IMR-90 (cell line): ENCODE data around the gene ADSS1. TPM values are rescaled to one million over a fixed set of nuclear protein-coding genes. Genes with fewer than 3 reads are reported as not detected.

Experiments used
- ATAC-seq: fragments of 200-7000 bp; cut with Tn5 transposase; 2 replicates; pipeline ENCODE4 v1.9.1; 2020; ENCODE audit warnings: low read depth, mild to moderate bottlenecking, moderate library complexity
- BruUV-seq: library from RNA; stranded (reverse); fragments of 400-500 nt; replicated peaks from 2 replicates; lab custom pipeline; 2021; lab: Mats Ljungman, UMichigan
- CTCF ChIA-PET: fragments of 300-600 bp; formaldehyde crosslinking; extraction: SDS; loops from one replicate; lab custom pipeline; 2021; ENCODE audit warnings: antibody characterized with exemption; lab: Yijun Ruan, JAX
- POLR2A ChIA-PET: fragments of 300-600 bp; sonication (Branson Sonifier 250); formaldehyde crosslinking; loops from one replicate; lab custom pipeline; 2022; ENCODE audit warnings: antibody characterized with exemption; ENCODE audit not compliant: unreplicated experiment; lab: Charles Lee
- DNase-seq: peaks from one replicate; pipeline ENCODE4 v3.0.0; 2013
- H2AFZ ChIP-seq: replicated peaks from 2 replicates; pipeline ENCODE3; 2013; ENCODE audit warnings: low read length, mild to moderate bottlenecking; ENCODE audit not compliant: poor library complexity
- H2AK5ac ChIP-seq: 2 replicates; pipeline ENCODE4 v1.6.1; 2013; ENCODE audit warnings: low read depth, low read length, inconsistent platforms
- H2AK9ac ChIP-seq: replicated peaks from 2 replicates; pipeline ENCODE3; 2013; ENCODE audit warnings: mild to moderate bottlenecking, low read depth, low read length, moderate library complexity; ENCODE audit not compliant: poor library complexity
- H2BK120ac ChIP-seq: 2 replicates; pipeline ENCODE4 v1.6.1; 2013; ENCODE audit warnings: low read depth, low read length, inconsistent platforms
- H2BK15ac ChIP-seq: 3 replicates; pipeline ENCODE4 v1.6.1; 2013; ENCODE audit warnings: low read depth, low read length, inconsistent platforms
- H2BK20ac ChIP-seq: 2 replicates; pipeline ENCODE4 v1.6.1; 2013; ENCODE audit warnings: low read depth, mild to moderate bottlenecking, inconsistent platforms, low read length, moderate library complexity
- H2BK5ac ChIP-seq: 2 replicates; pipeline ENCODE4 v1.6.1; 2013; ENCODE audit warnings: mild to moderate bottlenecking, low read depth, low read length, inconsistent platforms; ENCODE audit not compliant: poor library complexity, severe bottlenecking
- H3K14ac ChIP-seq: replicated peaks from 2 replicates; pipeline ENCODE4 v1.6.1; 2013; ENCODE audit warnings: low read depth, low read length, inconsistent platforms
- H3K18ac ChIP-seq: 2 replicates; pipeline ENCODE4 v1.6.1; 2013; ENCODE audit warnings: low read depth, low read length, control low read depth
- H3K23ac ChIP-seq: 2 replicates; pipeline ENCODE4 v1.6.1; 2013; ENCODE audit warnings: low read depth, low read length, inconsistent platforms
- H3K27ac ChIP-seq: 2 replicates; pipeline ENCODE4 v1.5.1; 2013; ENCODE audit warnings: mild to moderate bottlenecking, control low read depth, low read length; ENCODE audit not compliant: insufficient read depth
- H3K27me3 ChIP-seq: 2 replicates; pipeline ENCODE4 v1.6.1; 2013; ENCODE audit warnings: low read length; ENCODE audit not compliant: control insufficient read depth, insufficient read depth
- H3K36me3 ChIP-seq: 2 replicates; pipeline ENCODE4 v1.6.1; 2013; ENCODE audit warnings: low read length, mixed read lengths; ENCODE audit not compliant: control insufficient read depth, insufficient read depth
- H3K4ac ChIP-seq: 2 replicates; pipeline ENCODE4 v1.6.1; 2013; ENCODE audit warnings: low read depth, low read length, inconsistent platforms
- H3K4me1 ChIP-seq: 2 replicates; pipeline ENCODE4 v1.6.1; 2013; ENCODE audit warnings: low read length, mixed read lengths; ENCODE audit not compliant: control insufficient read depth, insufficient read depth
- H3K4me2 ChIP-seq: 2 replicates; pipeline ENCODE4 v1.6.1; 2013; ENCODE audit warnings: low read depth, mild to moderate bottlenecking, control low read depth, low read length, moderate library complexity
- H3K4me3 ChIP-seq: 2 replicates; pipeline ENCODE4 v1.5.1; 2013; ENCODE audit warnings: low read depth, mild to moderate bottlenecking, control low read depth, low read length, moderate library complexity; ENCODE audit not compliant: insufficient read depth
- H3K56ac ChIP-seq: 2 replicates; pipeline ENCODE4 v1.6.1; 2013; ENCODE audit warnings: low read length, inconsistent platforms; ENCODE audit not compliant: insufficient read depth; ENCODE audit errors: extremely low read depth
- H3K79me1 ChIP-seq, 2 experiments: 2 replicates each; pipeline ENCODE4 v1.6.1; 2013; ENCODE audit warnings: low read length in 2 of 2, inconsistent platforms in 1 of 2, low read depth in 1 of 2
- H3K9ac ChIP-seq: 2 replicates; pipeline ENCODE4 v1.6.1; 2013; ENCODE audit warnings: low read depth, low read length, control low read depth
- H3K9me1 ChIP-seq: 2 replicates; pipeline ENCODE4 v1.6.1; 2013; ENCODE audit warnings: low read length, inconsistent platforms; ENCODE audit not compliant: insufficient read depth
- H3K9me3 ChIP-seq: 2 replicates; pipeline ENCODE4 v1.6.1; 2013; ENCODE audit warnings: low read length; ENCODE audit not compliant: control insufficient read depth, insufficient read depth
- H4K20me1 ChIP-seq: 2 replicates; pipeline ENCODE4 v1.6.1; 2013; ENCODE audit warnings: low read length, inconsistent platforms; ENCODE audit not compliant: insufficient read depth
- H4K5ac ChIP-seq: 2 replicates; pipeline ENCODE4 v1.6.1; 2013; ENCODE audit warnings: mild to moderate bottlenecking, low read depth, low read length, control low read depth
- H4K8ac ChIP-seq, 2 experiments: 2 replicates each; pipeline ENCODE4 v1.6.1; 2013; ENCODE audit warnings: low read depth in 2 of 2, low read length in 2 of 2, control low read depth in 1 of 2, inconsistent platforms in 1 of 2
- H4K91ac ChIP-seq: 2 replicates; pipeline ENCODE4 v1.6.1; 2013; ENCODE audit warnings: low read depth, low read length, inconsistent platforms; ENCODE audit not compliant: insufficient read depth
- BHLHE40 ChIP-seq: fragments of 150-350 bp; IDR thresholded peaks from 2 replicates; pipeline ENCODE4 v1.6.1; 2016; ENCODE audit warnings: mild to moderate bottlenecking, low read depth, low read length
- CEBPB ChIP-seq: IDR thresholded peaks from 2 replicates; pipeline ENCODE4 v1.6.1; 2012; ENCODE audit warnings: low read depth, low read length, improper control_type of control experiment
- CHD1 ChIP-seq: IDR thresholded peaks from 2 replicates; pipeline ENCODE4 v1.6.1; 2012; ENCODE audit warnings: low read depth, low read length, improper control_type of control experiment
- FOS ChIP-seq: fragments of 150-350 bp; IDR thresholded peaks from 2 replicates; pipeline ENCODE4 v1.6.1; 2016; ENCODE audit warnings: low read depth, low read length
- MAFK ChIP-seq: IDR thresholded peaks from 2 replicates; pipeline ENCODE4 v1.6.1; 2012; ENCODE audit warnings: low read depth, low read length, improper control_type of control experiment
- MAZ ChIP-seq: IDR thresholded peaks from 2 replicates; pipeline ENCODE4 v1.6.1; 2012; ENCODE audit warnings: low read depth, mild to moderate bottlenecking, low read length, improper control_type of control experiment, moderate library complexity, borderline replicate concordance
- MXI1 ChIP-seq: IDR thresholded peaks from 2 replicates; pipeline ENCODE4 v1.6.1; 2012; ENCODE audit warnings: low read depth, mild to moderate bottlenecking, low read length, moderate library complexity, borderline replicate concordance
- NFE2L2 ChIP-seq: fragments of 150-350 bp; IDR thresholded peaks from 2 replicates; pipeline ENCODE4 v1.6.1; 2016; ENCODE audit warnings: low read depth, mild to moderate bottlenecking, low read length
- POLR2A ChIP-seq: IDR thresholded peaks from 2 replicates; pipeline ENCODE4 v1.6.1; 2012; ENCODE audit warnings: mild to moderate bottlenecking, low read depth, low read length
- RAD21 ChIP-seq: IDR thresholded peaks from 2 replicates; pipeline ENCODE4 v1.6.1; 2012; ENCODE audit warnings: low read length, improper control_type of control experiment
- RCOR1 ChIP-seq: IDR thresholded peaks from 2 replicates; pipeline ENCODE4 v1.6.1; 2012; ENCODE audit warnings: mild to moderate bottlenecking, low read length, improper control_type of control experiment; ENCODE audit not compliant: insufficient replicate concordance
- RFX5 ChIP-seq: IDR thresholded peaks from 2 replicates; pipeline ENCODE4 v1.8.0; 2012; ENCODE audit warnings: low read depth, mild to moderate bottlenecking, low read length, moderate library complexity
- SMC3 ChIP-seq: fragments of 150-350 bp; IDR thresholded peaks from 2 replicates; pipeline ENCODE4 v1.6.1; 2016; ENCODE audit warnings: low read depth, mild to moderate bottlenecking, antibody characterized with exemption, low read length, moderate library complexity
- WGBS, 2 experiments: methylation state at CpG; one replicate each; pipeline versions ENCODE4 v1.1.5 to v1.1.7; 2013; ENCODE audit warnings: missing lambda C conversion rate in 2 of 2; ENCODE audit not compliant: insufficient read length in 1 of 2; ENCODE audit errors: extremely low coverage in 2 of 2; 5-methylcytosine and 5-hydroxymethylcytosine counted together
- dilution Hi-C: fragments of 300-500 bp; cut with HindIII; formaldehyde crosslinking; loops from one replicate; pipeline ENCODE4 v1.14.3; 2018; ENCODE audit warnings: low sequenced_read_pairs; ENCODE audit not compliant: unreplicated experiment
- in situ Hi-C: fragments of 300-500 bp; cut with MboI; formaldehyde crosslinking; loops from 3 replicates; pipeline ENCODE4 v1.14.3; 2019; ENCODE audit warnings: low sequenced_read_pairs, inconsistent platforms, mixed read lengths
- intact Hi-C: fragments of 100-400 bp; cut with micrococcal nuclease; formaldehyde crosslinking; loops from 2 replicates; pipeline ENCODE4 v1.10.0; 2022
- polyA plus RNA-seq, 3 experiments: library from polyadenylated mRNA; depleted of rRNA; stranded (reverse); fragments of >200 nt; gene quantifications; 2 replicates each; pipeline ENCODE4 v1.2.3, GENCODE V29; 2012; ENCODE audit warnings: low replicate concordance in 1 of 3
- total RNA-seq: library from RNA; depleted of rRNA; stranded (reverse); fragments of >200 nt; gene quantifications from 2 replicates; pipeline ENCODE4 v1.2.3, GENCODE V29; 2012
- TF ChIP-seq, protein P1 (sequence below): fragments of 150-350 bp; IDR thresholded peaks from 2 replicates; pipeline ENCODE4 v1.6.1; 2016; ENCODE audit warnings: low read depth, mild to moderate bottlenecking, low read length, moderate library complexity, borderline replicate concordance
- TF ChIP-seq, protein P2 (sequence below): fragments of 150-350 bp; IDR thresholded peaks from 2 replicates; pipeline ENCODE4 v1.6.1; 2017; ENCODE audit warnings: mild to moderate bottlenecking, antibody characterized with exemption, low read length, low read depth
- TF ChIP-seq, protein P3 (sequence below): conservative IDR thresholded peaks from 2 replicates; pipeline ENCODE4 v1.5.1; 2012; ENCODE audit warnings: mild to moderate bottlenecking, low read depth, low read length, improper control_type of control experiment

The ADSS1 gene
- total and polyA plus RNA-seq, 2 of the 4 experiments (the other 2 are of a cell fraction): 1.8 to 5.2 TPM

DNA sequence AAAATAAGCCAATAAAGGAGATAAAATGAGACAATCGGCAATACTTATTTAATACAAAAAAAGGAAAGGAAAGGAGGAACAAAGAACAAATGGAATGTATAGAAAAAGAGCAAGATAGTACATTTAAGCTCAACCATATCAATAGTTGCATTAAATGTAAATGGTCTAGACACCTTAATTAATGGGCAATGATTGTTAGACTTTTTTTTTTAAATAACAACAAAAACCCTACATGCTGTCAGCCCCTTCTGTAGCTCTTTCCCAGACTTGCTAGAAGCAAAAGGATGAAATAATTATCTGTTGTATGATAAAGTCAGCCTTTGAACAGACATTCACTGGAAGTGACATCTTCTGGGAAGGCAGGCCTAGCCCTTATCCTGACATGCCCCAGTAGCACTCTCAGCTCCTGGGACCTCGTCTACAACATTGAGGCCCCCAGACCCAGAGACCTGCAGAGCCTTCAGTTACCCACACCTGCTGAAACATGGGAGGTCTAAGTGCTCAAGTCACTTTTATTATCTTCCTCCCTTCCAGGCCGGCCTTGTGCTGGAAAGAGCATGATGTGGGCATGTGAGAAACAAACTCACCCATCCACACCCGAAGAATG is 42.3 kb downstream of the ADSS1 start:
- Histone ChIP-seq H3K4me3 (no peak overlapping the region), H4K91ac (no peak overlapping the region), H3K4me2 (no peak overlapping the region), H3K27ac (no peak overlapping the region), H4K20me1 (peaks cover 8% of the 10 kb centered on the region), H2AFZ (no peak overlapping the region), H3K18ac (no peak overlapping the region), H3K27me3 (no peaks in the 10 kb centered on the region), H3K36me3 (peaks cover 12% of the 10 kb centered on the region), H3K9me3 (no peaks in the 10 kb centered on the region; the same call in 1 of the 2 replicates), H2BK20ac (no peak overlapping the region), H3K4me1 (peaks cover 5% of the 10 kb centered on the region), H2AK5ac (no peak overlapping the region), H3K4ac (no peak overlapping the region), H2BK15ac (no peak overlapping the region), H3K56ac (no peak overlapping the region), H2AK9ac (no peak overlapping the region), H3K9me1 (no peaks in the 10 kb centered on the region), H2BK5ac (no peak overlapping the region), H4K8ac (no peak overlapping the region), H2BK120ac (no peak overlapping the region), H3K14ac (no peak overlapping the region), H3K9ac (no peak overlapping the region), H3K23ac (no peak overlapping the region), H3K79me1 (peaks cover 0 to 6% of the 10 kb centered on the region in 2 experiments; a peak in 1 of 4 replicates), H4K5ac (no peak overlapping the region)
- ChIA-PET POLR2A (no interaction called here), CTCF (interaction anchor here (1.1 kb wide), 2 partner anchors 60 kb away, joined by 3 to 4 read pairs; no protein-coding TSS in a partner anchor)
- dilution Hi-C loops (no loop called here), in situ Hi-C loops (loop anchor here (5.0 kb wide), 1 partner anchor 56 kb away; no protein-coding TSS in a partner anchor), intact Hi-C loops (no loop called here)
- WGBS, 2 experiments: no CpG with 5 or more reads among the region's 4 CpGs
- BruUV-seq: no TSS peak
- ATAC-seq: no peak
- TF ChIP-seq BHLHE40: no peak
- TF ChIP-seq, protein P1, sequence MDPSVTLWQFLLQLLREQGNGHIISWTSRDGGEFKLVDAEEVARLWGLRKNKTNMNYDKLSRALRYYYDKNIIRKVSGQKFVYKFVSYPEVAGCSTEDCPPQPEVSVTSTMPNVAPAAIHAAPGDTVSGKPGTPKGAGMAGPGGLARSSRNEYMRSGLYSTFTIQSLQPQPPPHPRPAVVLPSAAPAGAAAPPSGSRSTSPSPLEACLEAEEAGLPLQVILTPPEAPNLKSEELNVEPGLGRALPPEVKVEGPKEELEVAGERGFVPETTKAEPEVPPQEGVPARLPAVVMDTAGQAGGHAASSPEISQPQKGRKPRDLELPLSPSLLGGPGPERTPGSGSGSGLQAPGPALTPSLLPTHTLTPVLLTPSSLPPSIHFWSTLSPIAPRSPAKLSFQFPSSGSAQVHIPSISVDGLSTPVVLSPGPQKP: no peak
- TF ChIP-seq, protein P2, sequence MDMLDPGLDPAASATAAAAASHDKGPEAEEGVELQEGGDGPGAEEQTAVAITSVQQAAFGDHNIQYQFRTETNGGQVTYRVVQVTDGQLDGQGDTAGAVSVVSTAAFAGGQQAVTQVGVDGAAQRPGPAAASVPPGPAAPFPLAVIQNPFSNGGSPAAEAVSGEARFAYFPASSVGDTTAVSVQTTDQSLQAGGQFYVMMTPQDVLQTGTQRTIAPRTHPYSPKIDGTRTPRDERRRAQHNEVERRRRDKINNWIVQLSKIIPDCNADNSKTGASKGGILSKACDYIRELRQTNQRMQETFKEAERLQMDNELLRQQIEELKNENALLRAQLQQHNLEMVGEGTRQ: no peak
- no peak for TF ChIP-seq CEBPB
- TF ChIP-seq MAFK: no peak
- TF ChIP-seq RCOR1: no peak
- no peak for TF ChIP-seq RFX5
- no peak for TF ChIP-seq POLR2A
- no peak for TF ChIP-seq SMC3
- no peak for TF ChIP-seq MXI1
- no peak for TF ChIP-seq MAZ
- TF ChIP-seq FOS: no peak
- TF ChIP-seq CHD1: no peak
- TF ChIP-seq, protein P3, sequence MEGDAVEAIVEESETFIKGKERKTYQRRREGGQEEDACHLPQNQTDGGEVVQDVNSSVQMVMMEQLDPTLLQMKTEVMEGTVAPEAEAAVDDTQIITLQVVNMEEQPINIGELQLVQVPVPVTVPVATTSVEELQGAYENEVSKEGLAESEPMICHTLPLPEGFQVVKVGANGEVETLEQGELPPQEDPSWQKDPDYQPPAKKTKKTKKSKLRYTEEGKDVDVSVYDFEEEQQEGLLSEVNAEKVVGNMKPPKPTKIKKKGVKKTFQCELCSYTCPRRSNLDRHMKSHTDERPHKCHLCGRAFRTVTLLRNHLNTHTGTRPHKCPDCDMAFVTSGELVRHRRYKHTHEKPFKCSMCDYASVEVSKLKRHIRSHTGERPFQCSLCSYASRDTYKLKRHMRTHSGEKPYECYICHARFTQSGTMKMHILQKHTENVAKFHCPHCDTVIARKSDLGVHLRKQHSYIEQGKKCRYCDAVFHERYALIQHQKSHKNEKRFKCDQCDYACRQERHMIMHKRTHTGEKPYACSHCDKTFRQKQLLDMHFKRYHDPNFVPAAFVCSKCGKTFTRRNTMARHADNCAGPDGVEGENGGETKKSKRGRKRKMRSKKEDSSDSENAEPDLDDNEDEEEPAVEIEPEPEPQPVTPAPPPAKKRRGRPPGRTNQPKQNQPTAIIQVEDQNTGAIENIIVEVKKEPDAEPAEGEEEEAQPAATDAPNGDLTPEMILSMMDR: no peak
- no peak for TF ChIP-seq NFE2L2
- no peak for TF ChIP-seq RAD21
- no peak for DNase-seq
